Choroid plexus epithelial cell (primary cell): ENCODE results near the gene TCF7L2.
A peak's percentile ranks its signal among the peaks of the same experiment; 100 is the strongest.

Source experiments
- DNase-seq: peaks from one replicate; pipeline ENCODE4 v3.0.0-alpha.2; 2010; ENCODE audit warnings: low read depth
- H3K4me3 ChIP-seq: 2 replicates; pipeline ENCODE4 v1.5.1; 2011; ENCODE audit warnings: low read depth, mild to moderate bottlenecking, control low read depth, low read length, moderate library complexity
- TF ChIP-seq, protein P1 (sequence below): conservative IDR thresholded peaks from 2 replicates; pipeline ENCODE4 v1.5.1; 2011; ENCODE audit warnings: low read depth, mild to moderate bottlenecking, control low read depth, inconsistent platforms, low read length, moderate library complexity

TCF7L2 gene

DNA sequence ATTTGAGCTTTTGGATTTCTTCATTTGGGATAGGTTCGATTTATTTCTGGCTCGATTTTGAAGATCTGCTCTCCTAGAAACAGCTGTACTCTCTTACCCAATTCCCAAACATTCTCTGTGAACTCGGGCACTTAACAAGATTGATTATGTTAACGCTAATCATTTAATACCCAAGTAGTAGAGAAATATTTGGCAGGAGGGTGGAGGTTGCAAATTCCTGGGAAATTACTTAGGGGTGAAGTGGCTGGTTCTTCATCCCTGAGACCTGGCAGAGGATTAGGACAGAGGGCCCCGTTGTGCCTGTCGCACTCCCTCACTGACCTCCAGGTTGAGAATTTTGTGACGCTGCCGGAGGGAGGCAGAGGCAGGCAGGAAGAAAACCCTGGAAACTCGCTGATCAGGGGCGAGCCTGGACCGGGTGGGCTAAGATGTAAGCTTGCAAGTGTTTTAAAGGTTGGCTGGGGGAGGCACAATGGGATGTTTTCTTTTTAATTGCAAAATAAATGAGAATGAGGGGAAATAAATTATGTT is 182.6 kb downstream of the TCF7L2 start:
- no peak for DNase-seq
- TF ChIP-seq, protein P1, sequence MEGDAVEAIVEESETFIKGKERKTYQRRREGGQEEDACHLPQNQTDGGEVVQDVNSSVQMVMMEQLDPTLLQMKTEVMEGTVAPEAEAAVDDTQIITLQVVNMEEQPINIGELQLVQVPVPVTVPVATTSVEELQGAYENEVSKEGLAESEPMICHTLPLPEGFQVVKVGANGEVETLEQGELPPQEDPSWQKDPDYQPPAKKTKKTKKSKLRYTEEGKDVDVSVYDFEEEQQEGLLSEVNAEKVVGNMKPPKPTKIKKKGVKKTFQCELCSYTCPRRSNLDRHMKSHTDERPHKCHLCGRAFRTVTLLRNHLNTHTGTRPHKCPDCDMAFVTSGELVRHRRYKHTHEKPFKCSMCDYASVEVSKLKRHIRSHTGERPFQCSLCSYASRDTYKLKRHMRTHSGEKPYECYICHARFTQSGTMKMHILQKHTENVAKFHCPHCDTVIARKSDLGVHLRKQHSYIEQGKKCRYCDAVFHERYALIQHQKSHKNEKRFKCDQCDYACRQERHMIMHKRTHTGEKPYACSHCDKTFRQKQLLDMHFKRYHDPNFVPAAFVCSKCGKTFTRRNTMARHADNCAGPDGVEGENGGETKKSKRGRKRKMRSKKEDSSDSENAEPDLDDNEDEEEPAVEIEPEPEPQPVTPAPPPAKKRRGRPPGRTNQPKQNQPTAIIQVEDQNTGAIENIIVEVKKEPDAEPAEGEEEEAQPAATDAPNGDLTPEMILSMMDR, result no peak
- H3K4me3 ChIP-seq, result no peak overlapping the region

DNA sequence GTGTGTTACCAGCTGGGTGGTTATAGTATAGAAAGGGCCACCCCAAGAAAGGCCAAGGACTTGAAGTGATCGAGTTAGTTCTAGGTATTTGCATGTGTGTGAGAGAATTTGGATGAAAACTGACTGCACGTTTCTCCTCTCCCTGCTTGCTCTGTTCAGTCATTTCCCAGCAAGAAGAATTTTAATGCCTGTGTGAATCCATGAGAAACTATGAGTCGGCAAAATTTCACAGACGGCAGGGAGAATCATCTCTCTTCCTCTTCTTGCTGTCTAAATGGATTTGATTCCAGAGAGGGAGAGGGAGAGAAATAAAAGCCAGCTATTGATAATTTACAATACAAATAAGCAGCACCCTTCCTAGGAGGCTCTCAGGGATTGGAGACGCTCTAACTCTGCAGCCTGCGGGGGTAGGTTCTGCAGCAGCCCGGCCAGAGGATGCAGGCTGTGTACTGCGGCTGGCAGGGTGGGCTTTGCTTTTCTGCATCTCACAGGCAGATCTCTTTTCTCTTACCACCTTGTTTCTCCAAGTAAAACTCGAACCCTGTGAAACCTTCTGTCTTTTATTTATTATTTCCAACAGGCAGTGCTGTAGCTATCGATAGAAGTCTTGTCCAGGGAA is 183.6 kb downstream of the TCF7L2 start:
- TF ChIP-seq, protein P1, result no peak
- H3K4me3 ChIP-seq, result no peak overlapping the region
- peak; percentile 68 for DNase-seq

DNA sequence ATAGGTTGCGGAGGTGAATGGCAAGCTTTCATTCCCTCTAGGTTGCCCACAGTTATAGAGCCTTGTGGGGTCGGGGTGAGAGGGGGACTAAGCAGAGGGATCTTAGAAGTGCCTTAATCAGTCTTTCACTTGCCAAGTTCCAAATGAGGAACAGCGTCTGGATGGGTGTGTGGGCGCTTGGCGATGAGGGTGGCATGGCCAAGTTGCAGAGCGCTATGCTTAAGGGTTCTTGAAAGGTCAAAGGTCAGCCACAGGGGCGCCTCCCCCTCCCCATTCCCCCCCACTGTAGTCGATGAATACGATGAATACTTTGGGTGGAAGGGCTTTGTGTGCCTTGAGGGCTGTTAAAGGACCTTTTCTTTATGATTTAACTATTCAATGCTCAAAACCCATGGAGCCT is 185.0 kb downstream of the TCF7L2 start:
- no peak for DNase-seq
- H3K4me3 ChIP-seq, result no peak overlapping the region
- TF ChIP-seq, protein P1, result no peak

DNA sequence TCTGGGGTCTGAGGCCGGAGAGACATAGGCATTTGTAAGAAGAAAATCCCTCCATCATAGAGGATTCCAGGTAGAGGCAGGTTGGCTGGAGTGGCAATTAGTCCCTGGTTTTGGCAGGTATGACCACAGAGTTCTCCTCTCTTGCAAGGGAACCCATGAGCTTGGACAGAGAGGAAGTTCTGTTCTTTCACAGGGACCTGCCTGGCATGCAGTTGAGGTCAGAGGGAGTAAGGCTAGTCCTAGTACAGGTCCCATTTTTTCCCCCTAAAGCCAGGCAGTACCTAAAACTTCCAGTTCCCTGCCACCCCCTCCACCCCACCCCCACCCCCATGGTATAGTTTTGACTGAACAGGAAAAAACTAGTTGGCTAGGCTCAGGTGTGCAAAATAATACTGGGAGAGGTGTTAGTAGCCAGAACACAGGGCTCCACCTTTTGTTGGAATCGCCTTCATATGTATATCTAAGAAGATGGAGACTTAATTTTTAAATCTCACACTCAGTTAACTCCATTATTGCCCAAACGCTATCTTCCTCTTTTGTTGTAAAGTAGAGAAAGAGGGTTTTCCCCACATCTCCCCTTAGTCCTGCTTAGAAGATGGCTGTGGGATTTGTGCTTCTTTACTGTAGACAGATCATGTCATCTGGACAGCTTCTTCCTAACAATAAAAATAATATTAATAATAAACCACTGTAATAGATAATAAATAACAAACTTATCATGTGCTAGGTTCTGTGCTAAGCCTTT is 188.1 kb downstream of the TCF7L2 start:
- TF ChIP-seq, protein P1, result no peak
- DNase-seq, result no peak
- no peak overlapping the region for H3K4me3 ChIP-seq

DNA sequence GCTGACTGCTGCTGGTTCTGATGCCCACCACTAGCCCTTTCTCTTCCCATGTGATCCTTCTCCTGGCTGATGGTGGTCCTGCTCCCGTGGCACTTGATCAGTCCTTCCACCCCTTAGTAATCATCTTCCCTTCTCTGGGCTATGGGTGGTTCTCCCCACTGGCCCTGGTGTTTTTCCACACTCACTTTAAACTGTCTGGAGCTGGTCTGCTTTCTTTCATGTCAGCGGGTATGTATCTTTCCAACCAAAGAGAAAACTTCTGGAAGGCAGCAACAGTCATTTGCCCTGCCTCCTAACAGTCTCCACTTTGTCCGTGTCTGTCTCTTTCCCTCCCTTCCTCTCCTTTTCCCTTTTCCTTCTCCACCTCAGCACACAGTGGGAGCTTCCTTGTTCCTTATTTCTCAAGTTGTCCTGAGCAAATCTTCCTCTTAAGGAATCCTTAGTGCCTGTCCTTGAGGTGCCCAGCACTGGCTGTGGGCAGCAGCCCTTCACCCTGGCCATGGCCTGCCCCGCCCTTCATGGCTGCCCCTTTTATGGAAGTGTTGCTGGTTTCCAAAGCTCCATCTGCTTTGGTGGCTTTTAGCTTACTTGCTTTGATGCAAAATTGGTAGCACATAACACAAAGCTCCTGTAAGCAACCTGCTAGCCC is 189.0 kb downstream of the TCF7L2 start:
- no peak for DNase-seq
- H3K4me3 ChIP-seq, result no peak overlapping the region
- TF ChIP-seq, protein P1, result no peak

DNA sequence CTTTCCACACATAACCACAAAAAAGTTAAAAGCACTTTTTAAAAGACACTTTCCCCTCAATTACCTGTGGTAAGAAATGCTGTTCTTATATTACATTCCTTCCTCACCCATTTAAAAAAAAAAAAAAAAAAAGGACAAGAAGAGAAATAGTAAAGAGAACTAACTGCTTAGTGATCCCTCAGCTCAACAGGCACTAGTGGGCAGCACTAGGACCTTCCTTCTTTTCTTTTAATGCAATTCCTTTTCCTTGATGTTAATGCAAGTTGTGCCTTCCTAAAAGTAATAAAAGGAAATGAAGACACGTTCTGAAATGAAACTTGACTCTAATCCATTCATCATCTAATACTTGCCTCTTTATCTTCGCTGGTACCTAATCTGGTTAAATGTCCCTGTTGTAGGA is 189.7 kb downstream of the TCF7L2 start:
- H3K4me3 ChIP-seq, result no peak overlapping the region
- TF ChIP-seq, protein P1, result peak; percentile 74
- DNase-seq, result peak; percentile 69
